Glutamatergic neuron (in vitro differentiated cells): Measurements from ENCODE around the gene ZBTB44. TPM values are rescaled to one million over a fixed set of nuclear protein-coding genes. Genes with fewer than 3 reads are reported as not detected.

Experiments used
- DNase-seq: peaks from one replicate; pipeline ENCODE4 v3.0.0; 2022
- H3K27ac Mint-ChIP-seq: one replicate; pipeline ENCODE4 v1.8.0; 2020; ENCODE audit warnings: mild to moderate bottlenecking, mixed read lengths, inconsistent platforms; ENCODE audit not compliant: unreplicated experiment
- H3K27me3 Mint-ChIP-seq: one replicate; pipeline ENCODE4 v1.8.0; 2020; ENCODE audit warnings: mild to moderate bottlenecking, moderate library complexity, mixed read lengths, inconsistent platforms; ENCODE audit not compliant: unreplicated experiment
- H3K36me3 Mint-ChIP-seq: one replicate; pipeline ENCODE4 v1.8.0; 2020; ENCODE audit warnings: mild to moderate bottlenecking, mixed read lengths, inconsistent platforms; ENCODE audit not compliant: unreplicated experiment
- H3K4me1 Mint-ChIP-seq: one replicate; pipeline ENCODE4 v1.8.0; 2020; ENCODE audit warnings: mild to moderate bottlenecking, low read depth, mixed read lengths, inconsistent platforms; ENCODE audit not compliant: unreplicated experiment
- H3K4me3 Mint-ChIP-seq: one replicate; pipeline ENCODE4 v1.8.0; 2020; ENCODE audit warnings: mild to moderate bottlenecking, mixed read lengths, inconsistent platforms; ENCODE audit not compliant: unreplicated experiment
- H3K9me3 Mint-ChIP-seq: one replicate; pipeline ENCODE4 v1.8.0; 2020; ENCODE audit warnings: mild to moderate bottlenecking, moderate library complexity, mixed read lengths, inconsistent platforms; ENCODE audit not compliant: unreplicated experiment
- CTCF ChIP-seq: fragments of 200-600 bp; sonication (generic); IDR thresholded peaks from one replicate; pipeline ENCODE4 v1.5.0; 2021; ENCODE audit not compliant: partially characterized antibody, unreplicated experiment
- long read RNA-seq: library from polyadenylated mRNA; unstranded; transcript quantifications from one replicate; pipeline ENCODE4 v2.0.0, GENCODE V29; 2020; ENCODE audit not compliant: unreplicated experiment
- total RNA-seq: library from RNA; stranded (reverse); fragmentation: NEBNext Ultra II Directional; extraction: Animal tissue kit (Norgen Biotek cat#: 25700); gene quantifications from one replicate; pipeline ENCODE4 v1.2.1, GENCODE V29; 2021; ENCODE audit not compliant: unreplicated experiment

The ZBTB44 gene, protein sequence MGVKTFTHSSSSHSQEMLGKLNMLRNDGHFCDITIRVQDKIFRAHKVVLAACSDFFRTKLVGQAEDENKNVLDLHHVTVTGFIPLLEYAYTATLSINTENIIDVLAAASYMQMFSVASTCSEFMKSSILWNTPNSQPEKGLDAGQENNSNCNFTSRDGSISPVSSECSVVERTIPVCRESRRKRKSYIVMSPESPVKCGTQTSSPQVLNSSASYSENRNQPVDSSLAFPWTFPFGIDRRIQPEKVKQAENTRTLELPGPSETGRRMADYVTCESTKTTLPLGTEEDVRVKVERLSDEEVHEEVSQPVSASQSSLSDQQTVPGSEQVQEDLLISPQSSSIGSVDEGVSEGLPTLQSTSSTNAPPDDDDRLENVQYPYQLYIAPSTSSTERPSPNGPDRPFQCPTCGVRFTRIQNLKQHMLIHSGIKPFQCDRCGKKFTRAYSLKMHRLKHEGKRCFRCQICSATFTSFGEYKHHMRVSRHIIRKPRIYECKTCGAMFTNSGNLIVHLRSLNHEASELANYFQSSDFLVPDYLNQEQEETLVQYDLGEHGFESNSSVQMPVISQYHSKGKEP
- total RNA-seq = 23.3 TPM
- long read RNA-seq, partial matches to known transcripts = 0 of 1 reads
- long read RNA-seq, other reads (novel, unspliced or antisense) = 1 of 1 reads

GRCh38 chr11:130314750-130315285 is at the start of gene ZBTB44:
TSS of gene ZBTB44 (minus strand) at chr11:130314917. CDS start at chr11:130261873, 53,044 bp downstream.
- Mint-ChIP-seq H3K4me3 (peak within 1 kb of the TSS; percentile 93), H3K27me3 (peaks cover 4% of the 10 kb centered on the region), H3K4me1 (no peaks in the 10 kb centered on the region)

DNA sequence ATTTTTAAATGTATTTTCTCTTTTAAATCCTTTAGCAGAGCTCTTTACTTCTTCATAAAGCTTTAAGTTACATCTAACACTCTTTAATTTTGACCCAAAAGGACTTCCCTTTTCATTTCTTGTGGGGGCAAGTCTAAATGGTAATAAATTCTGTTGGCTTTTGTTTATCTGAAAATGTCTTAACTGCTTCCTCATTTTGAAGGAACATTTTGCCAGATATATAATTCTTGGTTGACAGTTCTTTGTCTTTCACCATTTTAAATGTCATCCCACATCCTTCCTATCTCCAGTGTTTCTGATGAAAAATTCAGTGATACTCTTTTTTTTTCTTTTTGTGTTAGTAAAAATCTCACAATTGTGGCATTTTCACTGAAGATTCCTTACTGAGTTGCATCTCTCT is 44.7 kb upstream of the ZBTB44 start:
- H3K9me3 Mint-ChIP-seq = peaks cover 2% of the 10 kb centered on the region
- H3K4me1 Mint-ChIP-seq = no peaks in the 10 kb centered on the region
- no peaks in the 10 kb centered on the region for H3K27me3 Mint-ChIP-seq
- no peak for DNase-seq
- H3K4me3 Mint-ChIP-seq = no peak overlapping the region
- H3K36me3 Mint-ChIP-seq = peaks cover 7% of the 10 kb centered on the region
- H3K27ac Mint-ChIP-seq = no peak overlapping the region
- TF ChIP-seq CTCF = no peak

More at GRCh38 chr11:130314750-130315285, at the start of gene ZBTB44:
- peak within 1 kb of the TSS; percentile 80 for H3K27ac Mint-ChIP-seq
- TF ChIP-seq CTCF = no peak
- DNase-seq = peak; percentile 92
- H3K9me3 Mint-ChIP-seq = no peaks in the 10 kb centered on the region
- peaks cover 2% of the 10 kb centered on the region for H3K36me3 Mint-ChIP-seq

- H3K27ac Mint-ChIP-seq = no peak overlapping the region
- peaks cover 7% of the 10 kb centered on the region for H3K36me3 Mint-ChIP-seq
- H3K9me3 Mint-ChIP-seq = peaks cover 2% of the 10 kb centered on the region
These were observed 43.7 kb upstream of the ZBTB44 start for GRCh38 chr11:130358398-130358797.

DNA sequence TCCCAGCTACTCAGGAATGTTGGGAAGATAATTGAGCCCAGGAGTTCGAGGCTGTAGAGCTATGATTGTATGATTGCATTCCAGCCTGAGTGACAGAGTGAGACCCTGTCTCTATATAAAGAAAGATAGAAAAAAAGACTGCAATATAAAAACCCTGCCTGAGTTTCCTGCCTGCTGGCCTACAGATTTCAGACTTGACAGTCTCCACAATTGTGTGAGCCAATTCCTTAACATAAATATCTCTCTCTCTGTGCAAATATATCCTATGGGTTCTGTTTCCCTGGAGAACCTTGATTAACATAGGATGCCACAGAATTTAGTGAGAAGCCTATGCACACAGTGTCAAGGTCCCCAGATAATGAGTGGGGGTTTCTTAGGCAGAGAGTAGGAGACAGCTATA is 32.5 kb upstream of the ZBTB44 start:
- Mint-ChIP-seq H3K27ac (no peak overlapping the region), H3K36me3 (no peaks in the 10 kb centered on the region), H3K4me1 (no peaks in the 10 kb centered on the region), H3K9me3 (peaks cover 3% of the 10 kb centered on the region), H3K4me3 (no peak overlapping the region), H3K27me3 (no peaks in the 10 kb centered on the region)
- no peak for DNase-seq
- TF ChIP-seq CTCF = no peak

More at GRCh38 chr11:130358398-130358797, 43.7 kb upstream of the ZBTB44 start:
- Mint-ChIP-seq H3K4me1 (no peaks in the 10 kb centered on the region), H3K27me3 (no peaks in the 10 kb centered on the region), H3K4me3 (no peak overlapping the region)
- no peak for DNase-seq
- no peak for TF ChIP-seq CTCF
